ENCODE results near the gene NRL. TPM values are rescaled to one million over a fixed set of nuclear protein-coding genes. Genes with fewer than 3 reads are reported as not detected.
"Not testable (repeated sequence)": the region's sequence is repeated elsewhere in the genome, so short reads cannot be mapped to it uniquely, and the experiment has no call there.

Gene NRL
- total RNA-seq, 1 donor from 2014 or later, result 3.6 TPM

DNA sequence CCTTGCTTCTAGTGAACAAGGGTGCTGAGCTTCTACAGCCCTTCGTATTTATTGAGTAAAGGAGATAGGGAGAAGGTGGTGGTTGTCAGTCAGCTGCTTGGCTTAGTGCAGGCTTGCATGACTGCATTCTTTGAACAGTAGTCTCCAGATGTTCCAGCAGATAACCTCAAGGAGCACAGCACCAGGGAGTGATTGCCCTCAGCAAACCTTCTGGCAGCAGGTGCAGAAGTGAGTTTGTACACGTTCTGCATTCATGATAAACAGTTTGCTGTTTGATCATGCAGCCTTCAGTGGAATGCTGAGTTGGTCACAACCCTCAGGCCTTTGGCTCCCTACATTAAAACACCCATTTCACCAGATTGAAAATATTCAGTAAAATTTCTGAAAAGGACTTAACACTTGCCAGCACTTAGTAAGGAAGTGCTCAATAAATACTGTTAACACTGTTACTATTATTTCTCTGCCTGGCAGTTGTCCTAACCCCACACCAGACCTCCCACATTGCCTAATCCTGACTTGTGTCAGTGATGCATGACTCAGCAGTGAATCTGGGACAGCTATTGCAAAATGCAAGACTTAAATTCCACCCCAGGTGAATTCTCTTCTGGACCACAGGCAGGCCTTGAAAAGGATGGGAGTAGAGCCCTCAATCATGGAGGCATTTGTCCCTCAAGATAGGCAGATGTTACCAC is 81.9 kb downstream of the NRL start:
- DNase-seq (ENCODE audit: low read depth), result no peak
- no peak overlapping the region for H3K4me3 ChIP-seq (ENCODE audit: low read depth, low read length)
- H3K36me3 ChIP-seq (ENCODE audit: control insufficient read depth, insufficient read depth, low read length), result no peaks in the 10 kb centered on the region
- TF ChIP-seq CTCF (IDR thresholded peaks at IDR 0.05; ENCODE audit: insufficient read depth, low read length, poor library complexity, severe bottlenecking), result no peak
- no peaks in the 10 kb centered on the region for H3K27me3 ChIP-seq (ENCODE audit: control insufficient read depth, insufficient read depth, low read length)

- H3K27me3 ChIP-seq (ENCODE audit: control insufficient read depth, insufficient read depth, low read length); H3K36me3 ChIP-seq (ENCODE audit: control insufficient read depth, insufficient read depth, low read length); H3K4me3 ChIP-seq (ENCODE audit: low read depth, low read length); DNase-seq (ENCODE audit: low read depth): not testable (repeated sequence)
These were observed 83.4 kb downstream of the NRL start for GRCh38 chr14:24031331-24031730.

DNA sequence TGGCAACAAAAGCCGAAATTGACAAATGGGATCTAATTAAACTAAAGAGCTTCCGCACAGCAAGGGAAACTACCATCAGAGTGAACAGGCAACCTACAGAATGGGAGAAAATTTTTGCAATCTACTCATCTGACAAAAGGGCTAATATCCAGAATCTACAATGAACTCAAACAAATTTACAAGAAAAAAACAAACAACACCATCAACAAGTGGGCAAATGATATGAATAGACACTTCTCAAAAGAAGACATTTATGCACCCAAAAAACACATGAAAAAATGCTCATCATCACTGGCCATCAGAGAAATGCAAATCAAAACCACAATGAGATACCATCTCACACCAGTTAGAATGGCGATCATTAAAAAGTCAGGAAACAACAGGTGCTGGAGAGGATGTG is 85.1 kb downstream of the NRL start:
- not testable (repeated sequence) for DNase-seq (ENCODE audit: low read depth); H3K4me3 ChIP-seq (ENCODE audit: low read depth, low read length); H3K27me3 ChIP-seq (ENCODE audit: control insufficient read depth, insufficient read depth, low read length); H3K36me3 ChIP-seq (ENCODE audit: control insufficient read depth, insufficient read depth, low read length)

Other genes with a start within 250 kb of the NRL start
- 25.0 and 36.4 TPM in 2 replicates for gene DHRS4, start 161.2 kb downstream of the NRL start, total RNA-seq
- gene DHRS4L2, start 126.0 kb downstream of the NRL start, total RNA-seq, result 6.4 and 16.7 TPM in 2 replicates
- 1.5 and 2.3 TPM in 2 replicates for gene CARMIL3, start 62.9 kb downstream of the NRL start, total RNA-seq
- not detected in 2 replicates for gene CPNE6, start 43.4 kb downstream of the NRL start, total RNA-seq
- gene PCK2, start 20.6 kb downstream of the NRL start, total RNA-seq, result 127 and 142 TPM in 2 replicates
- 63.3 and 83.9 TPM in 2 replicates for gene DCAF11, start 172 bp downstream of the NRL start, total RNA-seq
- not detected in 2 replicates for gene FITM1, start 15.7 kb upstream of the NRL start, total RNA-seq
- gene PSME1, start 21.2 kb upstream of the NRL start, total RNA-seq, result 216 and 234 TPM in 2 replicates
- 17.1 and 23.2 TPM in 2 replicates for gene EMC9, start 26.6 kb upstream of the NRL start, total RNA-seq
- gene PSME2, start 31.7 kb upstream of the NRL start, total RNA-seq, result 110 and 115 TPM in 2 replicates
- 70.7 and 77.0 TPM in 2 replicates for gene RNF31, start 32.5 kb upstream of the NRL start, total RNA-seq
- 66.5 and 71.3 TPM in 2 replicates for gene IRF9, start 46.3 kb upstream of the NRL start, total RNA-seq
- gene REC8, start 57.1 kb upstream of the NRL start, total RNA-seq, result 69.2 and 77.8 TPM in 2 replicates
- 59.3 and 67.2 TPM in 2 replicates for gene IPO4, start 73.9 kb upstream of the NRL start, total RNA-seq
- gene TM9SF1, start 80.5 kb upstream of the NRL start, total RNA-seq, result 55.6 and 58.1 TPM in 2 replicates
- not detected in 2 replicates for gene TSSK4, start 90.7 kb upstream of the NRL start, total RNA-seq
- gene CHMP4A, start 98.5 kb upstream of the NRL start, total RNA-seq, result 92.8 and 112 TPM in 2 replicates
- 11.8 and 19.9 TPM in 2 replicates for gene MDP1, start 101.1 kb upstream of the NRL start, total RNA-seq
- 157 and 180 TPM in 2 replicates for gene NEDD8, start 117.4 kb upstream of the NRL start, total RNA-seq
- gene GMPR2, start 118.0 kb upstream of the NRL start, total RNA-seq, result 54.7 and 56.6 TPM in 2 replicates
- 57.3 and 67.2 TPM in 2 replicates for gene TINF2, start 127.7 kb upstream of the NRL start, total RNA-seq
- 3.1 and 12.3 TPM in 2 replicates for gene TGM1, start 148.2 kb upstream of the NRL start, total RNA-seq
- 54.0 and 59.2 TPM in 2 replicates for gene RABGGTA, start 156.6 kb upstream of the NRL start, total RNA-seq
- gene DHRS1, start 184.8 kb upstream of the NRL start, total RNA-seq, result 44.9 and 48.5 TPM in 2 replicates
- gene NOP9, start 184.9 kb upstream of the NRL start, total RNA-seq, result 27.1 and 28.7 TPM in 2 replicates
- 1.1 and 3.8 TPM in 2 replicates for gene CIDEB, start 193.0 kb upstream of the NRL start, total RNA-seq
- 1.5 and 8.0 TPM in 2 replicates for gene LTB4R2, start 195.2 kb upstream of the NRL start, total RNA-seq
- gene LTB4R, start 196.6 kb upstream of the NRL start, total RNA-seq, result 2.8 and 4.7 TPM in 2 replicates
- gene ADCY4, start 220.1 kb upstream of the NRL start, total RNA-seq, result 4.0 and 9.0 TPM in 2 replicates
- 2.3 and 2.9 TPM in 2 replicates for gene RIPK3, start 225.0 kb upstream of the NRL start, total RNA-seq

Data from kidney epithelial cell (primary cell).